HCT116 (cell line): ENCODE measurements around the gene GMEB2. TPM values are rescaled to one million over a fixed set of nuclear protein-coding genes. Genes with fewer than 3 reads are reported as not detected.

Experiments
- ATAC-seq: fragments of 200-7000 bp; cut with Tn5 transposase; 2 replicates; pipeline ENCODE4 v1.9.1; 2020; ENCODE audit warnings: mild to moderate bottlenecking, moderate library complexity
- BruUV-seq: library from RNA; stranded (reverse); fragments of 400-500 nt; replicated peaks from 2 replicates; lab custom pipeline; 2021; lab: Mats Ljungman, UMichigan
- CTCF ChIA-PET: fragments of 300-600 bp; sonication (Branson Sonifier 250); formaldehyde crosslinking; loops from one replicate; lab custom pipeline; 2021; ENCODE audit warnings: antibody characterized with exemption; lab: Charles Lee
- POLR2A ChIA-PET: fragments of 300-600, 350-600 bp; sonication (Branson Sonifier 250); formaldehyde crosslinking; loops from one replicate; lab custom pipeline; 2021; ENCODE audit warnings: antibody characterized with exemption; lab: Charles Lee
- RAD21 ChIA-PET, 2 experiments: fragments of 300-600 bp; sonication (Branson Sonifier 250); formaldehyde crosslinking; loops; one replicate each; lab custom pipeline; 2023; ENCODE audit warnings: low total read pairs in 2 of 2; ENCODE audit not compliant: uncharacterized antibody in 2 of 2, unreplicated experiment in 2 of 2, low non-redundant PET in 1 of 2; lab: Charles Lee
- DNase-seq: peaks from one replicate; pipeline ENCODE4 v3.0.0-alpha.2; 2010; ENCODE audit warnings: low read depth, low spot score
- H2AFZ ChIP-seq: fragments of 200-600 bp; shearing (Covaris generic), sonication (generic); 2 replicates; pipeline ENCODE4 v1.6.1; 2017; ENCODE audit warnings: low read depth, mixed run types, mixed read lengths, antibody characterized with exemption, low read length; ENCODE audit not compliant: poor library complexity, severe bottlenecking
- H3K27ac ChIP-seq: 2 replicates; pipeline ENCODE4 v1.5.1; 2012; ENCODE audit warnings: low read depth, low read length
- H3K27me3 ChIP-seq: fragments of 200-600 bp; sonication (generic); 2 replicates; pipeline ENCODE4 v1.6.1; 2016; ENCODE audit warnings: mixed run types, low read length, mixed read lengths; ENCODE audit not compliant: insufficient read depth
- H3K36me3 ChIP-seq, 2 experiments: fragments of 200-500 bp in 1 of 2; fragments of 200-600 bp in 1 of 2; sonication (Bioruptor generic) in 1 of 2; sonication (generic) in 1 of 2; 2 replicates each; pipeline versions ENCODE4 v1.5.1 to v1.6.1; 2014 to 2016; ENCODE audit warnings: low read length in 2 of 2, inconsistent platforms in 1 of 2, mixed read lengths in 1 of 2, mixed run types in 1 of 2; ENCODE audit not compliant: insufficient read depth in 2 of 2, control insufficient read depth in 1 of 2
- H3K4me1 ChIP-seq, 2 experiments: fragments of 200-600 bp in 1 of 2; sonication (generic) in 1 of 2; 2 replicates each; pipeline versions ENCODE4 v1.5.1 to v1.6.1; 2012 to 2017; ENCODE audit warnings: low read length in 2 of 2, inconsistent platforms in 1 of 2, mild to moderate bottlenecking in 1 of 2, mixed read lengths in 1 of 2, mixed run types in 1 of 2, moderate library complexity in 1 of 2; ENCODE audit not compliant: insufficient read depth in 2 of 2, control insufficient read depth in 1 of 2
- H3K4me2 ChIP-seq: fragments of 200-600 bp; sonication (generic); 2 replicates; pipeline ENCODE4 v1.6.1; 2017; ENCODE audit warnings: mixed run types, low read length, mixed read lengths
- H3K4me3 ChIP-seq, 2 experiments: fragments of 200-600 bp in 1 of 2; sonication (generic) in 1 of 2; replicated peaks in 1 of 2; 2 replicates each; pipeline ENCODE4 v1.5.1; 2011 to 2016; ENCODE audit warnings: low read length in 2 of 2, control low read depth in 1 of 2, low read depth in 1 of 2, mild to moderate bottlenecking in 1 of 2, mixed read lengths in 1 of 2, mixed run types in 1 of 2
- H3K79me2 ChIP-seq: fragments of 200-600 bp; sonication (generic); 2 replicates; pipeline ENCODE4 v1.6.1; 2017; ENCODE audit warnings: mild to moderate bottlenecking, mixed run types, low read length, moderate library complexity, mixed read lengths; ENCODE audit not compliant: insufficient read depth
- H3K9ac ChIP-seq: fragments of 200-600 bp; sonication (generic); 2 replicates; pipeline ENCODE4 v1.6.1; 2016; ENCODE audit warnings: low read length, mixed read lengths
- H3K9me2 ChIP-seq: fragments of 200-600 bp; sonication (generic), shearing (Covaris generic); 2 replicates; pipeline ENCODE4 v1.6.1; 2017; ENCODE audit warnings: mixed run types, mild to moderate bottlenecking, moderate library complexity; ENCODE audit not compliant: insufficient read depth
- H3K9me3 ChIP-seq, 2 experiments: fragments of 200-500 bp in 1 of 2; fragments of 200-600 bp in 1 of 2; sonication (Bioruptor generic) in 1 of 2; sonication (generic) in 1 of 2; 2 replicates each; pipeline ENCODE4 v1.6.1; 2014 to 2017; ENCODE audit warnings: low read length in 2 of 2, mixed read lengths in 2 of 2, inconsistent platforms in 1 of 2, low read depth in 1 of 2, mild to moderate bottlenecking in 1 of 2, mixed run types in 1 of 2, moderate library complexity in 1 of 2; ENCODE audit not compliant: control insufficient read depth in 1 of 2, insufficient read depth in 1 of 2
- H4K20me1 ChIP-seq: fragments of 200-600 bp; sonication (generic), shearing (Covaris generic); 2 replicates; pipeline ENCODE4 v1.6.1; 2017; ENCODE audit warnings: mixed run types, mild to moderate bottlenecking, moderate library complexity; ENCODE audit not compliant: insufficient read depth
- CEBPB ChIP-seq: IDR thresholded peaks from 2 replicates; pipeline ENCODE4 v1.6.1; 2012; ENCODE audit warnings: low read depth
- CTCF ChIP-seq, 3 experiments: fragments of 200-600 bp in 1 of 3; sonication (generic) in 1 of 3; IDR thresholded peaks in 2 of 3; conservative IDR thresholded peaks in 1 of 3; 2 replicates each; pipeline ENCODE4 v1.5.1; 2012 to 2017; ENCODE audit warnings: low read depth in 2 of 3, low read length in 2 of 3, antibody characterized with exemption in 1 of 3, borderline replicate concordance in 1 of 3, control low read depth in 1 of 3, mild to moderate bottlenecking in 1 of 3, mixed read lengths in 1 of 3, mixed run types in 1 of 3, moderate library complexity in 1 of 3; ENCODE audit not compliant: insufficient read depth in 1 of 3
- ELF1 ChIP-seq: IDR thresholded peaks from 2 replicates; pipeline ENCODE4 v1.6.1; 2012; ENCODE audit warnings: low read depth, borderline replicate concordance
- EZH2 ChIP-seq: fragments of 200-600 bp; sonication (generic); IDR thresholded peaks from 2 replicates; pipeline ENCODE4 v1.6.1; 2017; ENCODE audit warnings: antibody characterized with exemption, mixed run types
- FOSL1 ChIP-seq: IDR thresholded peaks from 2 replicates; pipeline ENCODE4 v1.6.1; 2012; ENCODE audit warnings: low read depth
- POLR2A ChIP-seq: IDR thresholded peaks from 2 replicates; pipeline ENCODE4 v1.7.0; 2011; ENCODE audit warnings: borderline replicate concordance; ENCODE audit not compliant: insufficient read depth, insufficient read length; ENCODE audit errors: extremely low read depth
- RAD21 ChIP-seq: IDR thresholded peaks from 2 replicates; pipeline ENCODE4 v1.6.1; 2012; ENCODE audit warnings: low read depth, mild to moderate bottlenecking
- SIN3A ChIP-seq: IDR thresholded peaks from 2 replicates; pipeline ENCODE4 v1.6.1; 2012; ENCODE audit warnings: low read depth
- SP1 ChIP-seq: IDR thresholded peaks from 2 replicates; pipeline ENCODE4 v1.6.1; 2012; ENCODE audit warnings: low read depth
- SRF ChIP-seq: IDR thresholded peaks from 2 replicates; pipeline ENCODE4 v1.6.1; 2012; ENCODE audit warnings: low read depth
- ZFX ChIP-seq: fragments of 450-650 bp; IDR thresholded peaks from 2 replicates; pipeline ENCODE4 v1.6.1; 2017
- ZNF274 ChIP-seq: fragments of 200-500 bp; sonication (Bioruptor generic); IDR thresholded peaks from 2 replicates; pipeline ENCODE4 v1.6.1; 2014; ENCODE audit warnings: mild to moderate bottlenecking, low read depth, low read length, inconsistent platforms
- intact Hi-C: fragments of 100-400 bp; cut with micrococcal nuclease; formaldehyde crosslinking; loops from 2 replicates; pipeline ENCODE4 v1.10.0; 2022
- total RNA-seq: library from RNA; stranded (reverse); gene quantifications from one replicate; pipeline ENCODE4 v1.2.1, GENCODE V29; 2021; ENCODE audit not compliant: unreplicated experiment
- TF ChIP-seq, protein P1 (sequence below): IDR thresholded peaks from 2 replicates; pipeline ENCODE4 v1.6.1; 2011; ENCODE audit warnings: mild to moderate bottlenecking, low read length, moderate library complexity; ENCODE audit not compliant: insufficient replicate concordance; ENCODE audit errors: extremely low read depth
- TF ChIP-seq, protein P2 (sequence below): IDR thresholded peaks from 2 replicates; pipeline ENCODE4 v1.6.1; 2012; ENCODE audit warnings: low read depth

GMEB2 gene
- total RNA-seq, 1 experiment from 2014 or later: 13.9 TPM

GRCh38 chr20:63591147-63591533 lies 35.8 kb downstream of the GMEB2 start:
- TF ChIP-seq, protein P1, sequence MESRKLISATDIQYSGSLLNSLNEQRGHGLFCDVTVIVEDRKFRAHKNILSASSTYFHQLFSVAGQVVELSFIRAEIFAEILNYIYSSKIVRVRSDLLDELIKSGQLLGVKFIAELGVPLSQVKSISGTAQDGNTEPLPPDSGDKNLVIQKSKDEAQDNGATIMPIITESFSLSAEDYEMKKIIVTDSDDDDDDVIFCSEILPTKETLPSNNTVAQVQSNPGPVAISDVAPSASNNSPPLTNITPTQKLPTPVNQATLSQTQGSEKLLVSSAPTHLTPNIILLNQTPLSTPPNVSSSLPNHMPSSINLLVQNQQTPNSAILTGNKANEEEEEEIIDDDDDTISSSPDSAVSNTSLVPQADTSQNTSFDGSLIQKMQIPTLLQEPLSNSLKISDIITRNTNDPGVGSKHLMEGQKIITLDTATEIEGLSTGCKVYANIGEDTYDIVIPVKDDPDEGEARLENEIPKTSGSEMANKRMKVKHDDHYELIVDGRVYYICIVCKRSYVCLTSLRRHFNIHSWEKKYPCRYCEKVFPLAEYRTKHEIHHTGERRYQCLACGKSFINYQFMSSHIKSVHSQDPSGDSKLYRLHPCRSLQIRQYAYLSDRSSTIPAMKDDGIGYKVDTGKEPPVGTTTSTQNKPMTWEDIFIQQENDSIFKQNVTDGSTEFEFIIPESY: no peak
- TF ChIP-seq EZH2 (no peak), RAD21 (no peak), SP1 (no peak), FOSL1 (no peak), ZNF274 (no peak), ZFX (no peak), SRF (no peak), SIN3A (no peak), CTCF (IDR thresholded peaks at IDR 0.05 in 2 of 3, conservative IDR thresholded peaks at IDR 0.05 in 1 of 3; ENCODE audit: borderline replicate concordance in 1 of 3, insufficient read depth in 1 of 3, low read depth in 2 of 3, low read length in 2 of 3) (no peak), CEBPB (no peak), ELF1 (no peak), POLR2A (no peak)
- TF ChIP-seq, protein P2, sequence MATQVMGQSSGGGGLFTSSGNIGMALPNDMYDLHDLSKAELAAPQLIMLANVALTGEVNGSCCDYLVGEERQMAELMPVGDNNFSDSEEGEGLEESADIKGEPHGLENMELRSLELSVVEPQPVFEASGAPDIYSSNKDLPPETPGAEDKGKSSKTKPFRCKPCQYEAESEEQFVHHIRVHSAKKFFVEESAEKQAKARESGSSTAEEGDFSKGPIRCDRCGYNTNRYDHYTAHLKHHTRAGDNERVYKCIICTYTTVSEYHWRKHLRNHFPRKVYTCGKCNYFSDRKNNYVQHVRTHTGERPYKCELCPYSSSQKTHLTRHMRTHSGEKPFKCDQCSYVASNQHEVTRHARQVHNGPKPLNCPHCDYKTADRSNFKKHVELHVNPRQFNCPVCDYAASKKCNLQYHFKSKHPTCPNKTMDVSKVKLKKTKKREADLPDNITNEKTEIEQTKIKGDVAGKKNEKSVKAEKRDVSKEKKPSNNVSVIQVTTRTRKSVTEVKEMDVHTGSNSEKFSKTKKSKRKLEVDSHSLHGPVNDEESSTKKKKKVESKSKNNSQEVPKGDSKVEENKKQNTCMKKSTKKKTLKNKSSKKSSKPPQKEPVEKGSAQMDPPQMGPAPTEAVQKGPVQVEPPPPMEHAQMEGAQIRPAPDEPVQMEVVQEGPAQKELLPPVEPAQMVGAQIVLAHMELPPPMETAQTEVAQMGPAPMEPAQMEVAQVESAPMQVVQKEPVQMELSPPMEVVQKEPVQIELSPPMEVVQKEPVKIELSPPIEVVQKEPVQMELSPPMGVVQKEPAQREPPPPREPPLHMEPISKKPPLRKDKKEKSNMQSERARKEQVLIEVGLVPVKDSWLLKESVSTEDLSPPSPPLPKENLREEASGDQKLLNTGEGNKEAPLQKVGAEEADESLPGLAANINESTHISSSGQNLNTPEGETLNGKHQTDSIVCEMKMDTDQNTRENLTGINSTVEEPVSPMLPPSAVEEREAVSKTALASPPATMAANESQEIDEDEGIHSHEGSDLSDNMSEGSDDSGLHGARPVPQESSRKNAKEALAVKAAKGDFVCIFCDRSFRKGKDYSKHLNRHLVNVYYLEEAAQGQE: no peak
- TF ChIP-seq, all 23 proteins: peak for 0
- BruUV-seq: no TSS peak
- peaks cover 0 to 7% of the 10 kb centered on the region in 2 experiments; a peak in 2 of 4 replicates for H3K4me1 ChIP-seq
- no peak overlapping the region for H2AFZ ChIP-seq
- no peaks in the 10 kb centered on the region for H3K9me2 ChIP-seq
- H3K27ac ChIP-seq: no peak overlapping the region
- no peaks in the 10 kb centered on the region for H4K20me1 ChIP-seq
- POLR2A ChIA-PET: interaction anchor here (0.5 kb wide), 1 partner anchor 51 kb away, joined by 5 read pairs; no protein-coding TSS in a partner anchor
- no peak overlapping the region for H3K9ac ChIP-seq
- DNase-seq: no peak
- no peaks in the 10 kb centered on the region for H3K79me2 ChIP-seq
- CTCF ChIA-PET: no interaction called here
- ATAC-seq: no peak
- no peaks in the 10 kb centered on the region for H3K36me3 ChIP-seq
- H3K27me3 ChIP-seq: no peaks in the 10 kb centered on the region
- no peak overlapping the region for H3K4me2 ChIP-seq
- H3K9me3 ChIP-seq: no peaks in the 10 kb centered on the region
- no peak overlapping the region for H3K4me3 ChIP-seq
- RAD21 ChIA-PET: no interaction called here
- intact Hi-C loops: no loop called here
